ENCODE measurements around the gene RLBP1. TPM values are rescaled to one million over a fixed set of nuclear protein-coding genes. Genes with fewer than 3 reads are reported as not detected.

The RLBP1 gene
- total and polyA plus RNA-seq, 12 donors, result 0.10 to 0.16 TPM; not detected in 10

GRCh38 chr15:89205991-89206585 is 15.3 kb downstream of the RLBP1 start:
- DNase-seq, result no peak
- Histone ChIP-seq H3K4me1 (replicated peaks in 1 of 2) (peaks cover 0 to 8% of the 10 kb centered on the region in 2 donors), H3K4me3 (no peak overlapping the region), H3K27me3 (no peaks in the 10 kb centered on the region), H3K27ac (no peak overlapping the region), H3K9me3 (replicated peaks in 1 of 3) (no peaks in the 10 kb centered on the region), H3K36me3 (replicated peaks in 1 of 2) (no peaks in the 10 kb centered on the region)
- WGBS, 4 donors, result 59 to 68% (median 64%) methylated on average over 14 of the region's 14 CpGs
- intact Hi-C loops (cut with DNase I), result no loop called here
- TF ChIP-seq POLR2A (IDR thresholded peaks at IDR 0.05) (no peak), CTCF (IDR thresholded peaks at IDR 0.05) (no peak)

GRCh38 chr15:89203705-89204273 is 17.6 kb downstream of the RLBP1 start:
- DNase-seq, result no peak
- peaks cover 0 to 8% of the 10 kb centered on the region in 2 donors for H3K36me3 ChIP-seq (replicated peaks in 1 of 2)
- no peak overlapping the region for H3K27ac ChIP-seq
- no peaks in the 10 kb centered on the region for H3K27me3 ChIP-seq
- TF ChIP-seq POLR2A (IDR thresholded peaks at IDR 0.05) (no peak), CTCF (IDR thresholded peaks at IDR 0.05) (no peak)
- WGBS, 4 donors, result 19 to 35% (median 26%) methylated on average over 2 of the region's 2 CpGs
- no peak overlapping the region for H3K4me3 ChIP-seq
- peaks cover 0 to 8% of the 10 kb centered on the region in 2 donors for H3K4me1 ChIP-seq (replicated peaks in 1 of 2)
- no peaks in the 10 kb centered on the region for H3K9me3 ChIP-seq (replicated peaks in 1 of 3)
- intact Hi-C loops (cut with DNase I), result no loop called here

- intact Hi-C loops (cut with DNase I), result no loop called here
- Histone ChIP-seq H3K27ac (no peak overlapping the region), H3K27me3 (no peaks in the 10 kb centered on the region), H3K4me3 (no peak overlapping the region), H3K9me3 (replicated peaks in 1 of 3) (no peaks in the 10 kb centered on the region), H3K36me3 (replicated peaks in 1 of 2) (peaks cover 0 to 23% of the 10 kb centered on the region in 2 donors), H3K4me1 (replicated peaks in 1 of 2) (peaks cover 0 to under 1% of the 10 kb centered on the region in 2 donors)
- 82 to 94% (median 92%) methylated on average over 12 to 20 of the region's 20 CpGs for WGBS, 4 donors
- no peak for DNase-seq
- TF ChIP-seq CTCF (IDR thresholded peaks at IDR 0.05) (no peak), POLR2A (IDR thresholded peaks at IDR 0.05) (no peak)
These were observed 19.8 kb downstream of the RLBP1 start for GRCh38 chr15:89201465-89202005.

GRCh38 chr15:89200182-89200581 is 21.2 kb downstream of the RLBP1 start:
- Histone ChIP-seq H3K36me3 (replicated peaks in 1 of 2) (peaks cover 0 to 35% of the 10 kb centered on the region in 2 donors), H3K4me1 (replicated peaks in 1 of 2) (no peaks in the 10 kb centered on the region), H3K27me3 (no peaks in the 10 kb centered on the region), H3K4me3 (no peak overlapping the region), H3K9me3 (replicated peaks in 1 of 3) (no peaks in the 10 kb centered on the region), H3K27ac (no peak overlapping the region)
- WGBS, 4 donors, result 89 to 97% (median 92%) methylated on average over 7 to 12 of the region's 12 CpGs
- TF ChIP-seq CTCF (IDR thresholded peaks at IDR 0.05), result no peak
- no peak for TF ChIP-seq POLR2A (IDR thresholded peaks at IDR 0.05)
- intact Hi-C loops (cut with DNase I), result no loop called here
- DNase-seq, result no peak
